WTC11 (cell line): ENCODE results near the gene MARCKSL1. TPM values are rescaled to one million over a fixed set of nuclear protein-coding genes. Genes with fewer than 3 reads are reported as not detected.

Experiments
- ARID4B ChIP-seq: sonication (generic); formaldehyde crosslinking; IDR thresholded peaks from 2 replicates; pipeline ENCODE4 v1.8.0; 2023; ENCODE audit warnings: missing genetic modification reagents, mild to moderate bottlenecking, borderline replicate concordance
- ATF2 ChIP-seq: sonication (generic); formaldehyde crosslinking; IDR thresholded peaks from 2 replicates; pipeline ENCODE4 v1.8.1; 2022; ENCODE audit warnings: low read depth, missing genetic modification reagents, borderline replicate concordance
- ATF6 ChIP-seq: sonication (generic); formaldehyde crosslinking; IDR thresholded peaks from 2 replicates; pipeline ENCODE4 v1.8.1; 2023; ENCODE audit warnings: mild to moderate bottlenecking, missing genetic modification reagents
- CDX4 ChIP-seq: fragments of 250-450 bp; sonication (Bioruptor Pico); IDR thresholded peaks from 2 replicates; pipeline ENCODE4 v1.9.0; 2021; ENCODE audit warnings: moderate library complexity, mild to moderate bottlenecking, inconsistent platforms, borderline replicate concordance
- E2F5 ChIP-seq: sonication (generic); formaldehyde crosslinking; IDR thresholded peaks from 2 replicates; pipeline ENCODE4 v1.8.1; 2022; ENCODE audit warnings: mild to moderate bottlenecking, moderate library complexity, missing genetic modification reagents
- ESRRA ChIP-seq: sonication (generic); formaldehyde crosslinking; IDR thresholded peaks from 2 replicates; pipeline ENCODE4 v1.8.1; 2022; ENCODE audit warnings: mild to moderate bottlenecking, missing genetic modification reagents, borderline replicate concordance
- FOXP4 ChIP-seq: sonication (generic); formaldehyde crosslinking; IDR thresholded peaks from 2 replicates; pipeline ENCODE4 v1.8.0; 2022; ENCODE audit warnings: mild to moderate bottlenecking, missing genetic modification reagents
- GABPB1 ChIP-seq: sonication (generic); formaldehyde crosslinking; IDR thresholded peaks from 2 replicates; pipeline ENCODE4 v1.8.1; 2023; ENCODE audit warnings: mild to moderate bottlenecking, missing genetic modification reagents
- GTF2I ChIP-seq: fragments of 250-450 bp; sonication (Bioruptor Pico); conservative IDR thresholded peaks from 2 replicates; pipeline ENCODE4 v1.4.0; 2021; ENCODE audit warnings: mild to moderate bottlenecking
- HMGA2 ChIP-seq: fragments of 250-450 bp; sonication (Bioruptor Pico); IDR thresholded peaks from 2 replicates; pipeline ENCODE4 v1.4.0; 2021; ENCODE audit warnings: mild to moderate bottlenecking, moderate library complexity
- IRF1 ChIP-seq: sonication (generic); formaldehyde crosslinking; IDR thresholded peaks from 2 replicates; pipeline ENCODE4 v1.8.0; 2023; ENCODE audit warnings: missing genetic modification reagents
- JUN ChIP-seq: sonication (generic); formaldehyde crosslinking; IDR thresholded peaks from 2 replicates; pipeline ENCODE4 v1.8.0; 2023; ENCODE audit warnings: mild to moderate bottlenecking, missing genetic modification reagents
- STAT6 ChIP-seq: sonication (generic); formaldehyde crosslinking; conservative IDR thresholded peaks from 2 replicates; pipeline ENCODE4 v1.8.1; 2023; ENCODE audit warnings: mild to moderate bottlenecking, low read depth, missing genetic modification reagents, moderate library complexity
- USF2 ChIP-seq: sonication (generic); formaldehyde crosslinking; IDR thresholded peaks from 2 replicates; pipeline ENCODE4 v1.8.1; 2023; ENCODE audit warnings: mild to moderate bottlenecking, missing genetic modification reagents, moderate library complexity
- ZNF281 ChIP-seq: sonication (generic); formaldehyde crosslinking; IDR thresholded peaks from 2 replicates; pipeline ENCODE4 v1.8.0; 2023; ENCODE audit warnings: mild to moderate bottlenecking, missing genetic modification reagents
- ZNF512 ChIP-seq: sonication (generic); formaldehyde crosslinking; IDR thresholded peaks from 2 replicates; pipeline ENCODE4 v1.8.1; 2022; ENCODE audit warnings: missing genetic modification reagents, borderline replicate concordance
- total RNA-seq: library from RNA; stranded (reverse); gene quantifications from 3 replicates; pipeline ENCODE4 v1.2.3, GENCODE V29; 2021

Gene MARCKSL1
- total RNA-seq, 1 experiment from 2014 or later = 450 TPM

GRCh38 chr1:32361308-32361673, 25.3 kb upstream of the MARCKSL1 start (continued):
- TF ChIP-seq IRF1 (CRISPR knock-in tag) = peak; percentile 72; the same call in 1 of the 2 replicates
- peak; percentile 78 for TF ChIP-seq ZNF281 (CRISPR knock-in tag)
- peak; percentile 86 for TF ChIP-seq E2F5
- TF ChIP-seq GABPB1 = no peak
- peak; percentile 83; the same call in 1 of the 2 replicates for TF ChIP-seq ATF2
- peak; percentile 89 for TF ChIP-seq FOXP4 (CRISPR knock-in tag)
- no peak for TF ChIP-seq CDX4 (CRISPR knock-in tag)
- TF ChIP-seq USF2 (CRISPR knock-in tag) = peak; percentile 73
- no peak; the same call in 1 of the 2 replicates for TF ChIP-seq ZNF512
- TF ChIP-seq ATF6 (CRISPR knock-in tag) = no peak
- TF ChIP-seq JUN (CRISPR knock-in tag) = peak; percentile 92
- TF ChIP-seq STAT6 (CRISPR knock-in tag) = 0 out of 2 replicates have a peak, but pooled peaks have one; percentile 47
- TF ChIP-seq HMGA2 (CRISPR knock-in tag) = no peak
- TF ChIP-seq GTF2I (CRISPR knock-in tag) = no peak
- TF ChIP-seq ESRRA (CRISPR knock-in tag) = peak; percentile 89
- peak; percentile 86; the same call in 1 of the 2 replicates for TF ChIP-seq ARID4B (CRISPR knock-in tag)
